ENCODE results near the gene FBXW5. TPM values are rescaled to one million over a fixed set of nuclear protein-coding genes. Genes with fewer than 3 reads are reported as not detected.
A peak's percentile ranks its signal among the peaks of the same experiment; 100 is the strongest.

Gene FBXW5
- total RNA-seq, 3 donors from 2014 or later, result 84.0 to 112 (median 95.3) TPM

DNA sequence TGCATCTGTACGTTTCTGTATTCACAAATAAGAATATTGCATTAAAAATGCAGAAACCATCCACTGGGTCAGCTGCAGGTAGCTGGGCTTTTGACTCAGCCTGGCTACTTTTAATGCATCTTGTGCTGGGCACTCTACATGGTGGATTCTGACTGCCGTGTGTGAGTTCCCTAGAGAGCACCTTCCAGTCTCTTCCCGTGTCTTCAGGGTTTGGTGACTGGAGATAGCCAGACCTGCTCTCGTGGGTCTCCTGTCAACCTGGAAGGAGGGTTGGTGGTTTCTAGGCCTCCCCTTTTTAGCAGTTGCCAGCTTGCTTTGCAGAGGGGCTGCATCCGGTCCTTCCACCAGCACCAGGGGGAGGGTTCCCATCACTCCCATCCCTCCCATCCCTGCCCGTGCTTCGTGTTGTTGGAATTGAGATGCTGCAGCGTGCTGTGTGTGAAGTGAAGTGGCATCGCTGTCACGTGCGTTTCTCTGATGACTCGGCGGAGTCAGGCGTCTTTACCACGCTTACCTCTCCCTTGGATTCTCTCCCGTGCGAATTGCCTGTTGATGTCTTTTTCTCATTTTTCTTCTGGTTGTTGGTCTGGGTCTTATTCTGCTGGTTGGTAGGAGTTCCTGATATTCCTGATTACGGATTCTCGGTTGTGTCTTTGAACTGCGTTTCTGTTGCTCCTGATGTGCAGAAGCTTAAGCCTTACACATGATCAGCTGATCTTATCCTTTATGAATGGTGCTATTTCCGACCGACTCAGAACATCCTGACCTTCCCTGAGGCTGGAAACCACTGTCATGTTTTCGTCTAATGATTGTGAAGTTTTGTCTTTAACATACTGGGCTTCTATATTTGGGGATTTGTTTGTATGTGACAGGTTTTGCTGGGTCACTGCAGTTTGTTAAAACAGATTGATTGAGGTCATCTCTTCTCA is 16.9 kb downstream of the FBXW5 start:
- DNase-seq (no peak), ATAC-seq (no peak)
- no peaks in the 10 kb centered on the region for H3K27me3 Mint-ChIP-seq (ENCODE audit: low read depth)
- H3K36me3 Mint-ChIP-seq (ENCODE audit: insufficient read depth), result peaks cover 24% of the 10 kb centered on the region
- H3K4me3 Mint-ChIP-seq, result no peak overlapping the region
- H3K9me3 Mint-ChIP-seq, result no peaks in the 10 kb centered on the region
- H3K4me1 Mint-ChIP-seq (ENCODE audit: low read depth), result peaks cover 9% of the 10 kb centered on the region

- Mint-ChIP-seq H3K27me3 (ENCODE audit: low read depth) (no peaks in the 10 kb centered on the region), H3K4me3 (no peak overlapping the region), H3K36me3 (ENCODE audit: insufficient read depth) (peaks cover 24% of the 10 kb centered on the region), H3K9me3 (no peaks in the 10 kb centered on the region), H3K4me1 (ENCODE audit: low read depth) (peaks cover 3% of the 10 kb centered on the region)
- DNase-seq (no peak), ATAC-seq (no peak)
Observed at GRCh38 chr9:136926749-136927148, 17.8 kb downstream of the FBXW5 start.

- H3K36me3 Mint-ChIP-seq (ENCODE audit: insufficient read depth), result peaks cover 24% of the 10 kb centered on the region
- DNase-seq (no peak), ATAC-seq (peak in 1 of 2 donors; percentile 23)
- no peaks in the 10 kb centered on the region for H3K27me3 Mint-ChIP-seq (ENCODE audit: low read depth)
- H3K9me3 Mint-ChIP-seq, result no peaks in the 10 kb centered on the region
- H3K4me1 Mint-ChIP-seq (ENCODE audit: low read depth), result peaks cover 2% of the 10 kb centered on the region
- H3K4me3 Mint-ChIP-seq, result no peak overlapping the region
Observed at GRCh38 chr9:136926154-136926704, 18.3 kb downstream of the FBXW5 start.

- peaks cover 28% of the 10 kb centered on the region for H3K36me3 Mint-ChIP-seq (ENCODE audit: insufficient read depth)
- H3K4me1 Mint-ChIP-seq (ENCODE audit: low read depth), result peaks cover 2% of the 10 kb centered on the region
- no peak overlapping the region for H3K4me3 Mint-ChIP-seq
- no peaks in the 10 kb centered on the region for H3K9me3 Mint-ChIP-seq
- no peaks in the 10 kb centered on the region for H3K27me3 Mint-ChIP-seq (ENCODE audit: low read depth)
- ATAC-seq, result no peak
- no peak for DNase-seq
Observed at GRCh38 chr9:136925414-136926153, 19.0 kb downstream of the FBXW5 start.

DNA sequence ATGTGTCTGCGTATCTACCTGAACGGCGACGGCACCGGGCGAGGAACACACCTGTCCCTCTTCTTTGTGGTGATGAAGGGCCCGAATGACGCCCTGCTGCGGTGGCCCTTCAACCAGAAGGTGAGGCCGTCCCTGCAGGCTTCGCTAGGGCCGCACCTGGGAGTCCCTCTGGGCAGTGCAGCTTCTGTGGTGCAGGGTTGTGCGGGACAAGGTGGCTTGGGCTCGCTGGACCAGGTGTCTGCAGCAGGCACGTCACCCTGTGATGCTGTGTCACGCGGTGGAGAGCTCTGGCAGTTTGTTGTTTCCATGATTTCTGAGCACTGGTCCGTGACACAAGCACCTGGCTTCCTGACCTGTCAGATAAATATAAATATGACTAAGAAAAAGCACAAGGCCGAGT is 20.7 kb downstream of the FBXW5 start:
- no peak overlapping the region for H3K4me3 Mint-ChIP-seq
- H3K36me3 Mint-ChIP-seq (ENCODE audit: insufficient read depth), result peaks cover 29% of the 10 kb centered on the region

GRCh38 chr9:136922540-136922939 is 22.0 kb downstream of the FBXW5 start:
- Mint-ChIP-seq H3K36me3 (ENCODE audit: insufficient read depth) (peaks cover 25% of the 10 kb centered on the region), H3K27me3 (ENCODE audit: low read depth) (no peaks in the 10 kb centered on the region), H3K4me1 (ENCODE audit: low read depth) (peaks cover 3% of the 10 kb centered on the region), H3K9me3 (no peaks in the 10 kb centered on the region), H3K4me3 (no peak overlapping the region)
- ATAC-seq, result no peak
- no peak for DNase-seq

More for the DNA sequence above, 20.7 kb downstream of the FBXW5 start:
- Mint-ChIP-seq H3K9me3 (no peaks in the 10 kb centered on the region), H3K27me3 (ENCODE audit: low read depth) (no peaks in the 10 kb centered on the region), H3K4me1 (ENCODE audit: low read depth) (peaks cover 2% of the 10 kb centered on the region)
- DNase-seq (no peak), ATAC-seq (no peak)

GRCh38 chr9:136921718-136922117 is 22.8 kb downstream of the FBXW5 start:
- H3K4me3 Mint-ChIP-seq, result no peak overlapping the region
- peaks cover 28% of the 10 kb centered on the region for H3K36me3 Mint-ChIP-seq (ENCODE audit: insufficient read depth)

DNA sequence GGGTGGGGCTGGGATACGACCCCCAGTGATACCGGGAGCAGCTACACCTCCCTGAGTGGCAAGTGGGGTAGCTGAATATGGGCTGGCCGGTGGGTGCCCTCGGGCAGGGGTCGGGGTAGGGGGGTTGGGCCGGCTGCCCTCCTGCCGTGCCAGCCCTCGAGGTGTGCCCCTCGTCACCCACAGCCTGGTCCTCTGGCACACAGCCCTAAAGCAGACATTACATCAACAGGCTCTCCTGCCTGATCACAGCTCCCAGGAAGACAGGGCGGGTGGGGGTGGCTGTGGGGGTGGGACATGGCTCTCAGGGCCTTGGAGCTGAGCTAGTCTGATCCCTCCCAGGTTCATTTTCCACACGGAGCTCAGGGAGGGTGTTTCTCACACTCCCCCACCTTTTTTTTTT is 23.2 kb downstream of the FBXW5 start:
- H3K4me1 Mint-ChIP-seq (ENCODE audit: low read depth), result peaks cover 3% of the 10 kb centered on the region
- H3K27me3 Mint-ChIP-seq (ENCODE audit: low read depth), result no peaks in the 10 kb centered on the region
- no peak for DNase-seq
- peaks cover 28% of the 10 kb centered on the region for H3K36me3 Mint-ChIP-seq (ENCODE audit: insufficient read depth)
- H3K9me3 Mint-ChIP-seq, result no peaks in the 10 kb centered on the region
- no peak overlapping the region for H3K4me3 Mint-ChIP-seq
- ATAC-seq, result no peak

More at GRCh38 chr9:136921718-136922117, 22.8 kb downstream of the FBXW5 start:
- Mint-ChIP-seq H3K27me3 (ENCODE audit: low read depth) (no peaks in the 10 kb centered on the region), H3K4me1 (ENCODE audit: low read depth) (peaks cover 3% of the 10 kb centered on the region), H3K9me3 (no peaks in the 10 kb centered on the region)
- DNase-seq, result no peak
- ATAC-seq, result no peak

- H3K4me3 Mint-ChIP-seq, result no peak overlapping the region
- DNase-seq, result no peak
- no peak for ATAC-seq
- H3K4me1 Mint-ChIP-seq (ENCODE audit: low read depth), result peaks cover 7% of the 10 kb centered on the region
- no peaks in the 10 kb centered on the region for H3K27me3 Mint-ChIP-seq (ENCODE audit: low read depth)
- peaks cover 33% of the 10 kb centered on the region for H3K36me3 Mint-ChIP-seq (ENCODE audit: insufficient read depth)
- no peaks in the 10 kb centered on the region for H3K9me3 Mint-ChIP-seq
Observed at GRCh38 chr9:136920734-136921231, 23.8 kb downstream of the FBXW5 start.

DNA sequence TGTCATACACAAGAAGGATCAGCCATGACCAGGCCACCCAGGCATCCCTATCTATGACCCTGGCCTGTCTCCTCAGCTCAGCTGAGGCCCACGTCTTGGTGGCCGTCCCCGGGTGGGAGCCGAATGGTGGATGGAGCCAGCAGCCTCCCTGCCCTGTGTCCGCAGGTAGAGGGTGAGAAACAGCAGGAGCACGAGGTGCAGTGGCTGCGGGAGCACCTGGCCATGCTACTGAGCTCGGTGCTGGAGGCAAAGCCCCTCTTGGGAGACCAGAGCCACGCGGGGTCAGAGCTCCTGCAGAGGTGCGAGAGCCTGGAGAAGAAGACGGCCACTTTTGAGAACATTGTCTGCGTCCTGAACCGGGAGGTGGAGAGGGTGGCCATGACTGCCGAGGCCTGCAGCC is 24.5 kb downstream of the FBXW5 start:
- no peaks in the 10 kb centered on the region for H3K27me3 Mint-ChIP-seq (ENCODE audit: low read depth)
- no peaks in the 10 kb centered on the region for H3K9me3 Mint-ChIP-seq
- peaks cover 7% of the 10 kb centered on the region for H3K4me1 Mint-ChIP-seq (ENCODE audit: low read depth)
- H3K36me3 Mint-ChIP-seq (ENCODE audit: insufficient read depth), result peaks cover 36% of the 10 kb centered on the region
- no peak overlapping the region for H3K4me3 Mint-ChIP-seq
- DNase-seq (no peak), ATAC-seq (no peak)

GRCh38 chr9:136917902-136918301 is 26.6 kb downstream of the FBXW5 start:
- ATAC-seq, result no peak
- Mint-ChIP-seq H3K27me3 (ENCODE audit: low read depth) (no peaks in the 10 kb centered on the region), H3K4me1 (ENCODE audit: low read depth) (peaks cover 5% of the 10 kb centered on the region), H3K36me3 (ENCODE audit: insufficient read depth) (peaks cover 37% of the 10 kb centered on the region), H3K4me3 (no peak overlapping the region), H3K9me3 (no peaks in the 10 kb centered on the region)
- no peak for DNase-seq

- Mint-ChIP-seq H3K36me3 (ENCODE audit: insufficient read depth) (peaks cover 37% of the 10 kb centered on the region), H3K27me3 (ENCODE audit: low read depth) (no peaks in the 10 kb centered on the region), H3K4me1 (ENCODE audit: low read depth) (peaks cover 5% of the 10 kb centered on the region)
Observed at GRCh38 chr9:136916330-136917184, 28.0 kb downstream of the FBXW5 start.

GRCh38 chr9:136915632-136916329 is 28.8 kb downstream of the FBXW5 start:
- Mint-ChIP-seq H3K36me3 (ENCODE audit: insufficient read depth) (peaks cover 37% of the 10 kb centered on the region), H3K27me3 (ENCODE audit: low read depth) (no peaks in the 10 kb centered on the region), H3K9me3 (no peaks in the 10 kb centered on the region), H3K4me3 (no peak overlapping the region), H3K4me1 (ENCODE audit: low read depth) (peaks cover 5% of the 10 kb centered on the region)
- no peak for DNase-seq
- no peak for ATAC-seq

More at GRCh38 chr9:136916330-136917184, 28.0 kb downstream of the FBXW5 start:
- DNase-seq (no peak), ATAC-seq (peak in 1 of 2 donors; percentile 21)
- H3K4me3 Mint-ChIP-seq, result no peak overlapping the region
- H3K9me3 Mint-ChIP-seq, result no peaks in the 10 kb centered on the region
